Stimulated activated CD4-positive, alpha-beta T cell treated with anti-CD3 and anti-CD28 coated beads, Interleukin-12 subunit alpha, Interleukin-12 subunit beta, amount 100 ng/mL, for 24 hours (primary cell): ENCODE results near the gene TMPRSS6.
A peak's percentile ranks its signal among the peaks of the same experiment; 100 is the strongest.

Experiments
- DNase-seq, 2 experiments: peaks; one replicate each; pipeline ENCODE4 v3.0.0-alpha.2; 2020; ENCODE audit warnings: low read depth in 2 of 2

TMPRSS6 gene

DNA sequence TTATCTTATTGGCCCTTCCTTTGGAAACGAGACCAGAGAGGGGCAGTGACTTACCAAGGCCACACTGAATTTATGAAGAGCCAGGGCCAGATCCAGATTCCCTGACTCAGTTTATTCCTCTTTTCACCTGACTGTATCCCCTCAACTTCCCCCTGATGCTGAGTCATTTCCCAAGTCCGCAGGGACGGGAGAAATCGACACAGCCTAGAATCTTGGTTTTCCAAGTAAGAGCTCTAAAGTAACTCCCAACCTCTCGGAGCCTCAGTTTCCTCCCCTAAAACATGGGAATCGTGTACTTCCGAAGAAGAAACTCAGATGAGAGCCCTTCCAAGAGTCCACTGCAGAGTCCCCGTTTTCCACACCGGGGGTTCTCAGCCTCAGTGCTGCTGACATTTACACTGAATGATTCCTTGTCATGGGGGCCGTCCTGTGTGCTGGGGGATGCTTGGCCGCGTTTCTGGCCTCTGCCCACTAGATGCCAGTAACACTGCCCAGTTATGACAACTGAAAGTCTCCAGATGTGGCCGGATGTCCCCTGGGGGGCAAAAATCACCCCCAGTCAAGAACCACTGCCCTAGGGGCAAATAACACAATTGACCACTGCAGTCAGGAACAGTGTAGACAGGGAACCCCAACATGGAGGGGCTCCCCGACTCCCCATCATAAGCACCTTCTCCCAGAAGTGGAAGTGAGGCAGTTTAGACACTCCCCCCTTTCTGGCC lies 78.8 kb downstream of the TMPRSS6 start:
- DNase-seq = no peak

- no peak for DNase-seq
These were observed 80.5 kb downstream of the TMPRSS6 start for GRCh38 chr22:37028692-37029674.

DNA sequence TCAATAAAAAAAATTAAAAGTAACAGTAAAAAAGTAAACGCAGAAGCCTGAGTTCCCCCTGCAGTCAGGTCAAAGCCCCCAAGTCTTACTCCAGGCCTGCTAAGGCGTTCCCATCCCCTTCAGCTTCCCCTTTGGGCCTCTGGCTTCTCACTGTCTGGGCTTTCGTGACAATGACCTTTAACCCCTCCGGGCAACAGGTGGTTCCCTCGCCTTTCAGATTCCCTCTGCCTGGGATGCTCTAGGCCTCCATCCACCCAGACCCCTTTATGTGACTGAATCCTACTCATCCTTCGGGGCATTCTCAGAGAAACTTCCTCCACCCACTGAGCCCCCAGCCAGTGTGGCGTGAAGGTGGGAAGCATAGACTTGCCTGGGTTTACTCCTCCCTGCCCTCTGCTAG lies 82.0 kb downstream of the TMPRSS6 start:
- no peak for DNase-seq

- DNase-seq = no peak
These were observed 83.2 kb downstream of the TMPRSS6 start for GRCh38 chr22:37026325-37026724.

GRCh38 chr22:37025500-37026070 lies 83.9 kb downstream of the TMPRSS6 start:
- no peak for DNase-seq

DNA sequence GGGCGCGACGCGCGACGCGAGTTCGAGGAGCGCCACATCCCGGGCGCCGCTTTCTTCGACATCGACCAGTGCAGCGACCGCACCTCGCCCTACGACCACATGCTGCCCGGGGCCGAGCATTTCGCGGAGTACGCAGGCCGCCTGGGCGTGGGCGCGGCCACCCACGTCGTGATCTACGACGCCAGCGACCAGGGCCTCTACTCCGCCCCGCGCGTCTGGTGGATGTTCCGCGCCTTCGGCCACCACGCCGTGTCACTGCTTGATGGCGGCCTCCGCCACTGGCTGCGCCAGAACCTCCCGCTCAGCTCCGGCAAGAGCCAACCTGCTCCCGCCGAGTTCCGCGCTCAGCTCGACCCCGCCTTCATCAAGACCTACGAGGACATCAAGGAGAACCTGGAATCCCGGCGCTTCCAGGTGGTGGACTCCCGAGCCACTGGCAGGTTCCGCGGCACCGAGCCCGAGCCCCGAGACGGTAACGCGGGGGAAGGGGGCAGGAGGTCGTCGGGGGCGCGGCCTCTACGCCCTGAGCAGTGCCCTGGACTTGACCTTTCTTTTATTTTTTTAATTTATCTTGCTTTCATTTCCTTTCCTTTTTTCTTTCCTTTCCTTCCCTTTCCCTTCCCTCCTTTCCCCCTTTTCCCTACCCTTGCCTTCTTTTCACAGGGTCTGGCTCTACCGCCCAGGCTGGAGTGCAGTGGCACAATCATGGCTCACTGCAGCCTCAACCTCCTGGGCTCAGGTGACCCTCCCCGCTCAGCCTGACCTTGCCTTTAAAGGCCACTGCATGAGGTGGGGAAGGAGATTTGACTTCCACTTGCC lies 85.0 kb downstream of the TMPRSS6 start:
- DNase-seq = no peak

GRCh38 chr22:37023743-37024338 lies 85.7 kb downstream of the TMPRSS6 start:
- DNase-seq = no peak

- DNase-seq = no peak
These were observed 86.8 kb downstream of the TMPRSS6 start for GRCh38 chr22:37022483-37023337.

DNA sequence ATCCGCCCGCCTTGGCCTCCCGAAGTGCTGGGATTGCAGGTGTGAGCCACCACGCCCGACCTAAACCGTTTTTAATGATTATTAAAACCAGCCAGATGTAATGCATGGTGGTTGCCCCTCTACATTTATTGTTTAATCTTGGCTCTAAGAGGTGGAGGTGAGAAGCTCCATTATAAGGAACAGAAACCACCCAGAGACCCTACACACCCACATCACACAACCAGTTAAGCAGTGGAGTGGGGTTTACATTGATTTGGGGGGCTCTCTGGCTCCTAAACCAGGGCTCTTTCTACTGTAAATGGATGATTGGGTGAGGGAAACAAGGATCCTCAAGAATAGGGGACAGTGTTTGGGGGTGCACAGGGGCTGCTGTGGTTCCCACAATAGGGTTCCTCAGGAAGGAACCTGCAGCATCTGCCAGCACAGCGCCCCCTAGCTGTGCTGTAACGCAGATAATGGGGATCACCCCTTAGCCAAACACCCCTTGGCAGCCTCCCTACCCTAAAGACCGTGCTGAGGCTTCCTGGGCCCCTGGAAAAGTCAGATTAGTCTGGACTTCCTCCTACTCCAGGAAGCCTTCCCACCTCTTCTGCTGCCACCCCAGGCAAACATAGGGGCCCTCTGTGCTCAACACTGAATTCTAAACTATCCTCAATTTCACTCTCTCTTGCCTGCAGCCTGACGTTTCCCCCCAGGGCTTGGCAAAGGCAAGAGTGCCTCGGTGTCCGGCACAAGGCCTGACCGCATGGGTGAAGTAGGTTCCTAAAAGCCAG lies 87.6 kb downstream of the TMPRSS6 start:
- peak in 1 of 2 experiments; percentile 46 for DNase-seq

GRCh38 chr22:37021041-37021440 lies 88.5 kb downstream of the TMPRSS6 start:
- no peak for DNase-seq

- no peak for DNase-seq
These were observed 89.4 kb downstream of the TMPRSS6 start for GRCh38 chr22:37020192-37020479.

DNA sequence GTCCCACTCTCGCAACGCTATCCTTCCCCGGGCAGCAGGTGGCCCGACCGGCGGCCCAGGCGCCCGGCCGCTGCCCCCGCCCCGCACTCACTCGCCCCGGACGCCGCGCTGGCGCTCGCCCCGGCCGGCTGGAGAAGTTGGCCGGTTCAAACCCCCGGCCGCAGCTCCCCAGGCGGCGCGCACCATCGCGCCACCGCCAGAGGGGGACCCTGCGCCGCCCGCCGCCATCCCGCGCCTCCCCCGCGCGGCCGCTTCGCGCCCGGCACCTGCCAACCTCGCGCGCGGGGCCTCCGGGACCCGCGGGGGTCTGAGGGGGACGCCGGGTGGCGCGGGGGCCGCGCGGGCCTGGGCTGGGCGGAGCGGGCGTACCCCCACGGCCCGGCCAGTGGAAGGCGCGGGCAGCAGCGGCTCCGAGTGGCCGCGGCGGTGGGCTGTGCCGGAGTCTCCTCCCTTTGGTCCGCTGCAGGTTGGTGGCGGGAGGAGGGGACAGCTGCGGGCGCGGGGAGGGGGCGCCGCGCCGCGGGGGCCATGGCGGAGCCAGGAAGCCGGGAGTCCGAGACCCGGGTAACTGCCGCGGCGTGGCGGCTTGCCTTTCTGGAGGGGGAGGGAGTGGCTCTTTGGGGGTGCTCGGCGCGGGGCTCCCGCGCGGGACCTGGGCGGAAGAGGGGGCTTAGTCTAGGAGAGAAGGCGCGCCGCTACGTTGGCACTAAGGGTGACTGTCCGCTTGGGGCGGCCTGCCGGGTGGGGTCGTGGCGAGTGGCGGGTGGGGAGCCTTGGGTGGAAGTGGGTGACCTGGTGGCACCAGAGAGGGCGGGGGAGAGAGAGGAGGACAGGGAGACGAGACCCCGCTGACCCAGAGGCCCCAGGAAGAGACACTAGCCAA lies 90.0 kb downstream of the TMPRSS6 start, which contains the start of the genes MPST and TST:
TSS of gene MPST (plus strand) at position 434 of the 883 bp plus-strand sequence. CDS start at position 529, 95 bp downstream.
TSS of gene TST (minus strand) at position 139 of the 883 bp plus-strand sequence. CDS start 715 bp downstream, outside the sequence.
- DNase-seq = peak in 1 of 2 experiments; percentile 31

GRCh38 chr22:37018815-37019308 lies 90.7 kb downstream of the TMPRSS6 start:
- no peak for DNase-seq

DNA sequence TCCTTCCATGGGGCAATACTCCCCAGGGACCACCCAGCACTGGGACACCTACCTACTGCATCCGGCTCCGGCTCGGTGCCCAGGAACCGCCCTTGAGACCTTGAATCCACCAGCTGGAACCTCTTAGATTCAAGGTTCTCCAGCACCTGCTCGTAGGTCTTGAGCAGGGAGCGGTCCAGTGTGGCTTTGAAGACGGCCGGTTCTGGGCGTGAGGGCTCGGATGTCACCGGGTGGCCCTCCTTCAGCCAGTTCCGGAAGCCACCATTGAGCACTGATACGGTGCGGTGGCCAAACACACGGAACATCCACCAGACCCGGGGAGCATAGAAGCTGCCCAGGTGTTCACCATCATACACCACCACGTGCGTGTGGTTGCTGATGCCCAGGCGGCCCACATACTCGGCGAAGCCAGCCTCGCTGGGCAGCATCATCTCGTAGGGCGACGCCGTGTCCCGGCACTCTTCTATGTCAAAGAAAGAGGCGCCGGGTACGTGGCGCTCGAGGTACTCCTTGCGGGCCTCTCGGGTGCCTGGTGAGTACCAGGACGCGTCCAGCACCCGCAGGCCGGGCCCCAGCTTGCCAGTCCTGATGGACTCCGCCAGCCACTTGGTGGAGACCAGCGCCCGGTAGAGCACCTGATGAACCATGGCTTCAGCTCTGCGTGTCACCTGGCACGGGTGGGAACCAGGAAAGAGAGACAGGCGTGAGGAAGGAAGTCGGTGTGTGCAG lies 91.3 kb downstream of the TMPRSS6 start:
- DNase-seq = no peak

DNA sequence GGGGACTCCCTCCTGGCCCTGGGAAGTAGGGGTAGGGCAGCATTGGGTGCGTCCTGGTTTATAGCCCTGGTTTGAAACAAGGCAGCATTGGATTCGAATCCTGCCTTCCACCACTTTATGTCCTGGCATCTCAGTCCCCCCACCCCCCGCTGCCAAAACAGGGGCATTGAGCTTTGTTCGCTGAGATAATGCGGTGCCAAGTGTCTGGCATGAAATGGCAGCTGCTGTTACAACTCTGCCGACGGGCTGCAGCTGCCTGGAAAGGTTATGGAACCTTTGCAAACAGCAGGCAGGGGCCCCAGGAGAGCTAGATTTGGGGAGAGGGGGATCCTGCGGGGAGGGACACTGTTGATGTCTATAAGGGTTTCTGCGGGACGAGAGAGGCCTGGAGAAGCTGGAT lies 92.2 kb downstream of the TMPRSS6 start:
- no peak for DNase-seq

DNA sequence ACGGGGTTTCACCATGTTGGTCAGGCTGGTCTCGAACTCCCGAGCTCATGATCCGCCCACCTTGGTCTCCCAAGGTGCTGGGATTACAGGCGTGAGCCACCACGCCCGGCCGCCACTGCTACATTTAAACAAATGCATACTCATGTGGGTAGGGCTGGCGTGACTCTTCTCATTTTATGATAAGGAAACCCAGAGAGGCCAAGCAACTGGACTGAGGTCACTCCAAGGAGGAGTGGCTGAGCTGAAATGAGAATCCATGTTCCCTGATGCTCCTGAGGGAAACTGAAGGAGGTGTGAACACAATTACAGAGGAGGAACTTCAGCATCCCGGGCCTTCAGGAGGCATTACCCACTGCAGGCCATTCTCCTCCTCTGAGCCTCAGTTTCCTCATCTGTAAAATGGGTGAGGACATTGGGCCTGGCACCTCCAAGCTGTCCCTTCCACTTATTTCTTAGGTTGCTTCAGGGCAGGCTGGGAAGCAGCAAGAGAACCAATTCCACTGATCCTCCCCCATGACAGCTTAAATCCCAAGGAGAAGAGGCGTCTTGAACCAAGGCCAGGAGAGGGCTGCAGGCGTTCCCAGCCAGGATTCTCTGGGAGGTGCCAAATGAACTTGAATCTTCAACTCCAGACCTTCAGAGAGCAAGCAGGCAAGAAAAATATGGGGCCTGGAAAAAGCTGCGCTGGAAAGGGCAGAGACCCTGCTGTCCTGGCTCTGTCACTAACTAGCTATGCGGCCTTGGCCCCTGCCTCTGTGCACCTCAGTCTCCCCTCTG lies 93.2 kb downstream of the TMPRSS6 start:
- no peak for DNase-seq

DNA sequence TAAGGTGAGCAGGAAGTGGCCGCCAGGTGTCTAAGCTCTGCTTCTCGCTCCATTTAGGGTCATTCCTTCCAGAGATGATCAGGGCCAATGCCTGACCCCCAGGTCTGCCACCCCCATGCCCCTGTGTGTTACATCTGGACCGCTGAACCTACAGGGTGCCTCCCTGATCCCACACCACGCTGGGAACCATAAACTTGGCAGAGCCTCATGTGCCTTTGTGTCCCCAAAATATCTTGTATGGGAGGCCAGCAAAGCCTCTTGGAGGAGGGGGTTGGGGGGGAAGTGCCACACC lies 94.0 kb downstream of the TMPRSS6 start:
- DNase-seq = no peak
